CD14-positive monocyte (primary cell): ENCODE measurements around the gene KCNN3. TPM values are rescaled to one million over a fixed set of nuclear protein-coding genes. Genes with fewer than 3 reads are reported as not detected.
A peak's percentile ranks its signal among the peaks of the same experiment; 100 is the strongest.

ENCODE experiments used
- DNase-seq, 3 donors: peaks; one replicate each; pipeline ENCODE4 v3.0.0-alpha.2; 2011 to 2022
- H2AFZ ChIP-seq: 2 replicates; pipeline ENCODE4 v1.6.0; 2012; ENCODE audit warnings: mild to moderate bottlenecking, low read depth, low read length, inconsistent platforms; ENCODE audit not compliant: insufficient read depth, poor library complexity, severe bottlenecking
- H3K27ac ChIP-seq, 2 donors: 1 replicate in 1 of 2; 2 replicates in 1 of 2; pipeline ENCODE4 v1.5.1; 2012 to 2013; ENCODE audit warnings: low read length in 2 of 2, control low read depth in 1 of 2, inconsistent platforms in 1 of 2, low read depth in 1 of 2, mild to moderate bottlenecking in 1 of 2
- H3K27me3 ChIP-seq, 2 donors: one replicate each; pipeline versions ENCODE4 v1.6.0 to v1.6.1; 2011 to 2013; ENCODE audit warnings: low read length in 2 of 2; ENCODE audit not compliant: control insufficient read depth in 2 of 2, insufficient read depth in 2 of 2
- H3K36me3 ChIP-seq, 2 donors: replicated peaks in 1 of 2; 1 replicate in 1 of 2; 2 replicates in 1 of 2; pipeline versions ENCODE4 v1.5.1 to v1.6.1; 2012 to 2013; ENCODE audit warnings: low read length in 2 of 2, control low read depth in 1 of 2, inconsistent platforms in 1 of 2, mild to moderate bottlenecking in 1 of 2; ENCODE audit not compliant: insufficient read depth in 2 of 2, control insufficient read depth in 1 of 2
- H3K4me1 ChIP-seq, 2 donors: 1 replicate in 1 of 2; 2 replicates in 1 of 2; pipeline versions ENCODE4 v1.5.1 to v1.6.1; 2012 to 2013; ENCODE audit warnings: low read length in 2 of 2, control low read depth in 1 of 2, inconsistent platforms in 1 of 2, mild to moderate bottlenecking in 1 of 2, moderate library complexity in 1 of 2; ENCODE audit not compliant: insufficient read depth in 2 of 2, control insufficient read depth in 1 of 2
- H3K4me2 ChIP-seq: replicated peaks from 2 replicates; pipeline ENCODE3; 2012; ENCODE audit warnings: low read length, moderate library complexity, mild to moderate bottlenecking; ENCODE audit not compliant: poor library complexity, severe bottlenecking; ENCODE audit errors: extremely low read depth
- H3K4me3 ChIP-seq, 3 experiments: fragments of 200-600 bp in 1 of 3; sonication (generic) in 1 of 3; replicated peaks in 1 of 3; 1 replicate in 2 of 3; 2 replicates in 1 of 3; pipeline ENCODE4 v1.5.1; 2011 to 2013; ENCODE audit warnings: low read length in 3 of 3, mild to moderate bottlenecking in 3 of 3, control low read depth in 2 of 3, low read depth in 2 of 3, inconsistent platforms in 1 of 3, moderate library complexity in 1 of 3
- H3K79me2 ChIP-seq: 2 replicates; pipeline ENCODE4 v1.6.0; 2012; ENCODE audit warnings: mild to moderate bottlenecking, control low read depth, inconsistent platforms, low read length, moderate library complexity; ENCODE audit not compliant: insufficient read depth
- H3K9ac ChIP-seq: 2 replicates; pipeline ENCODE4 v1.6.0; 2017; ENCODE audit warnings: low read length, mild to moderate bottlenecking; ENCODE audit not compliant: insufficient read depth, poor library complexity, severe bottlenecking
- H3K9me3 ChIP-seq, 2 donors: replicated peaks in 1 of 2; 1 replicate in 1 of 2; 2 replicates in 1 of 2; pipeline versions ENCODE4 v1.5.1 to v1.6.1; 2012 to 2013; ENCODE audit warnings: low read length in 2 of 2, control low read depth in 1 of 2; ENCODE audit not compliant: control insufficient read depth in 1 of 2, insufficient read depth in 1 of 2
- H4K20me1 ChIP-seq: 2 replicates; pipeline ENCODE4 v1.6.0; 2012; ENCODE audit warnings: mild to moderate bottlenecking, low read length, control low read depth, moderate library complexity; ENCODE audit not compliant: insufficient read depth
- H3K27ac Mint-ChIP-seq, 7 donors: one replicate each; pipeline ENCODE4 v1.8.0; 2020; ENCODE audit warnings: mild to moderate bottlenecking in 7 of 7, mixed read lengths in 7 of 7, moderate library complexity in 6 of 7, inconsistent platforms in 2 of 7
- H3K27me3 Mint-ChIP-seq, 3 donors: one replicate each; pipeline ENCODE4 v1.8.0; 2021 to 2022; ENCODE audit warnings: low read depth in 3 of 3, mild to moderate bottlenecking in 3 of 3, mixed read lengths in 3 of 3, moderate library complexity in 3 of 3, inconsistent platforms in 1 of 3
- H3K36me3 Mint-ChIP-seq, 2 donors: one replicate each; pipeline ENCODE4 v1.8.0; 2020; ENCODE audit warnings: mixed read lengths in 2 of 2, inconsistent platforms in 1 of 2, mild to moderate bottlenecking in 1 of 2
- H3K4me1 Mint-ChIP-seq: one replicate; pipeline ENCODE4 v1.8.0; 2020; ENCODE audit warnings: mild to moderate bottlenecking, mixed read lengths
- H3K4me3 Mint-ChIP-seq, 2 donors: one replicate each; pipeline ENCODE4 v1.8.0; 2020; ENCODE audit warnings: mild to moderate bottlenecking in 2 of 2, mixed read lengths in 2 of 2, moderate library complexity in 1 of 2
- H3K9me3 Mint-ChIP-seq, 7 donors: one replicate each; pipeline ENCODE4 v1.8.0; 2020 to 2022; ENCODE audit warnings: mixed read lengths in 7 of 7, mild to moderate bottlenecking in 6 of 7, moderate library complexity in 6 of 7, inconsistent platforms in 2 of 7
- WGBS: methylation state at CpG from one replicate; pipeline ENCODE4 v1.1.5; 2013; ENCODE audit warnings: missing lambda C conversion rate; ENCODE audit not compliant: insufficient coverage; 5-methylcytosine and 5-hydroxymethylcytosine counted together
- intact Hi-C, 2 donors: fragments of 100-400 bp; cut with micrococcal nuclease; formaldehyde crosslinking; loops; one replicate each; pipeline versions ENCODE4 v1.15.0 to v1.15.1; 2023
- polyA plus RNA-seq, 3 donors: library from polyadenylated mRNA; depleted of rRNA in 1 of 3; unstranded in 2 of 3; stranded (reverse) in 1 of 3; fragments of 300-500 nt in 2 of 3; fragments of >200 nt in 1 of 3; fragmentation: Illumina TruSeq in 2 of 3; gene quantifications; 1 replicate in 2 of 3; 2 replicates in 1 of 3; pipeline ENCODE4 v1.2.3, GENCODE V29; 2012 to 2021
- TF ChIP-seq, protein P1 (sequence below): fragments of 200-600 bp; IDR thresholded peaks from one replicate; pipeline ENCODE4 v1.8.0; 2022; ENCODE audit warnings: antibody characterized with exemption, mild to moderate bottlenecking

KCNN3 gene
- polyA plus RNA-seq, 3 donors = not detected

DNA sequence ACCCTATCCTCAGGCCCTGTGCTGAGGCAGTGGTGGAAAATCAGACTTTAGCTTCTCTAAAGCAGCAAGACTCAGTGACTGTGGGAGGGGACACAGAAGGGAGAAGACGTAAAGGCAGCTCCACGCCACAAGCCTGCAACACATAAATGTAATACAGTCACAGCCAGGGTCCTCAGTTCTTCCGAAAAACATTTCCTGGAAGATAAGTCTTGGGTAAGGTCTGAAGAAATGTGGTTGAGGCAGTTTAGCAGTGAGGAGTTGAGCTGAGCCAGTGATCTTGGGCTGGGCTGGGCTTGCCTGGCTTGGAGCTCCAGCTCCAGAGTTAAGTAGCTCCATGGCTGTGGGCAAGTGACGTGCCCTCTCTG lies 134.3 kb downstream of the KCNN3 start:
- Histone ChIP-seq H2AFZ (no peak overlapping the region), H3K4me3 (no peak overlapping the region), H3K4me2 (no peak overlapping the region), H3K79me2 (no peaks in the 10 kb centered on the region), H3K27me3 (no peaks in the 10 kb centered on the region), H3K9ac (no peak overlapping the region), H4K20me1 (no peaks in the 10 kb centered on the region), H3K4me1 (peaks cover 0 to 21% of the 10 kb centered on the region in 2 donors), H3K27ac (no peak overlapping the region), H3K9me3 (no peaks in the 10 kb centered on the region), H3K36me3 (no peaks in the 10 kb centered on the region)
- H3K36me3 Mint-ChIP-seq = no peaks in the 10 kb centered on the region
- WGBS = no CpG with 5 or more reads among the region's 4 CpGs
- intact Hi-C loops = no loop called here
- peaks cover 0 to 6% (median 0%) of the 10 kb centered on the region in 7 donors for H3K9me3 Mint-ChIP-seq
- H3K4me1 Mint-ChIP-seq = peaks cover 19% of the 10 kb centered on the region
- no peak for DNase-seq
- H3K4me3 Mint-ChIP-seq = no peak overlapping the region
- TF ChIP-seq, protein P1, sequence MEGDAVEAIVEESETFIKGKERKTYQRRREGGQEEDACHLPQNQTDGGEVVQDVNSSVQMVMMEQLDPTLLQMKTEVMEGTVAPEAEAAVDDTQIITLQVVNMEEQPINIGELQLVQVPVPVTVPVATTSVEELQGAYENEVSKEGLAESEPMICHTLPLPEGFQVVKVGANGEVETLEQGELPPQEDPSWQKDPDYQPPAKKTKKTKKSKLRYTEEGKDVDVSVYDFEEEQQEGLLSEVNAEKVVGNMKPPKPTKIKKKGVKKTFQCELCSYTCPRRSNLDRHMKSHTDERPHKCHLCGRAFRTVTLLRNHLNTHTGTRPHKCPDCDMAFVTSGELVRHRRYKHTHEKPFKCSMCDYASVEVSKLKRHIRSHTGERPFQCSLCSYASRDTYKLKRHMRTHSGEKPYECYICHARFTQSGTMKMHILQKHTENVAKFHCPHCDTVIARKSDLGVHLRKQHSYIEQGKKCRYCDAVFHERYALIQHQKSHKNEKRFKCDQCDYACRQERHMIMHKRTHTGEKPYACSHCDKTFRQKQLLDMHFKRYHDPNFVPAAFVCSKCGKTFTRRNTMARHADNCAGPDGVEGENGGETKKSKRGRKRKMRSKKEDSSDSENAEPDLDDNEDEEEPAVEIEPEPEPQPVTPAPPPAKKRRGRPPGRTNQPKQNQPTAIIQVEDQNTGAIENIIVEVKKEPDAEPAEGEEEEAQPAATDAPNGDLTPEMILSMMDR = no peak
- H3K27ac Mint-ChIP-seq = peak overlapping the region in 2 of 7 donors; percentile 20 to 80
- peaks cover 6 to 17% (median 16%) of the 10 kb centered on the region in 3 donors for H3K27me3 Mint-ChIP-seq

DNA sequence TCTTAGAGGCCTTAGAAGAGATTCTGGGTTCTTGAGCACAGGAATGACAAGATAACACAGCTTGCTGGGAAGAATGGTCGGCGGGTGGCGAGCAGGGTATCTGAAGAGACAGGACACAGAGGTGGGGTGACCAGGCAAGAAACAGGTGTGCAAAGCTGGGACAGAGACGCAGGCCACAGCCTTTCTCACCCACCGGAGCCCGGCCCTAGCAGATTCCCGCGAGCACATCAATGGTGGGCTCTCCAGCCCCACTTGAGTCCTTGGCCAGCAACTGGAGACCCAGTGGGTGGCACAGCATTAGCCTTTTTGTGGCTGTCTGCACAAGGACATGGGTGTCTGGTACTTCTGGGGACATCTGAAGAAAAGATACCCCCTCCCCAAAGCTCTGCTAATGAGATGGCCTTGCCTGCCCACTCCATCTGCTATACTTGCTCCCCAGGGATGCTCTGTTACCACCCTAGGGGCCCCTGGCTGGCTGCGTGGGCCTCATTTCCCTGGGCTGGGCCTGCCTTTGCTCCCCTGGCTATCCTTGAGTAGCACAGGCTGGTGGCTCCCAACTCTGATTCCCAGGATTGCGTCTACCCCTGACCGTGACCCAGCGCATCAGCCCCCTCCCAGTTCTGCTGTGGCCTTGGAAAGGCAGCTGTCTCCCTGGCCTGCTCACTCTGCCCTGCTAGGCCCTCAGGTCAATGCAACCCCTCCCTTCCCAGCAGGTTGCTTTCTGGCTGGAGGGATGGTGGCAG lies 134.8 kb downstream of the KCNN3 start:
- no peak overlapping the region for H3K27ac ChIP-seq
- no peaks in the 10 kb centered on the region for H3K79me2 ChIP-seq
- Mint-ChIP-seq H3K4me1 (peaks cover 25% of the 10 kb centered on the region), H3K27ac (no peak overlapping the region), H3K27me3 (peaks cover 7 to 17% (median 16%) of the 10 kb centered on the region in 3 donors), H3K36me3 (no peaks in the 10 kb centered on the region), H3K9me3 (peaks cover 0 to 2% (median 0%) of the 10 kb centered on the region in 7 donors), H3K4me3 (no peak overlapping the region)
- H4K20me1 ChIP-seq = no peaks in the 10 kb centered on the region
- no peak overlapping the region for H3K4me2 ChIP-seq
- H3K9ac ChIP-seq = no peak overlapping the region
- TF ChIP-seq, protein P1 = no peak
- H3K27me3 ChIP-seq = no peaks in the 10 kb centered on the region
- over 99% methylated on average over 12 of the region's 12 CpGs for WGBS
- no peaks in the 10 kb centered on the region for H3K9me3 ChIP-seq
- H3K4me3 ChIP-seq = no peak overlapping the region
- peaks cover under 1 to 26% of the 10 kb centered on the region in 2 donors for H3K4me1 ChIP-seq
- intact Hi-C loops = no loop called here
- H2AFZ ChIP-seq = no peak overlapping the region
- no peaks in the 10 kb centered on the region for H3K36me3 ChIP-seq
- DNase-seq = no peak
